Measurements from ENCODE around the gene FAM107A. TPM values are rescaled to one million over a fixed set of nuclear protein-coding genes. Genes with fewer than 3 reads are reported as not detected.

The FAM107A gene
- polyA plus RNA-seq, 1 donor (not counting 4 experiments of a cell fraction or from before 2014, with no cell fraction given) = not detected

DNA sequence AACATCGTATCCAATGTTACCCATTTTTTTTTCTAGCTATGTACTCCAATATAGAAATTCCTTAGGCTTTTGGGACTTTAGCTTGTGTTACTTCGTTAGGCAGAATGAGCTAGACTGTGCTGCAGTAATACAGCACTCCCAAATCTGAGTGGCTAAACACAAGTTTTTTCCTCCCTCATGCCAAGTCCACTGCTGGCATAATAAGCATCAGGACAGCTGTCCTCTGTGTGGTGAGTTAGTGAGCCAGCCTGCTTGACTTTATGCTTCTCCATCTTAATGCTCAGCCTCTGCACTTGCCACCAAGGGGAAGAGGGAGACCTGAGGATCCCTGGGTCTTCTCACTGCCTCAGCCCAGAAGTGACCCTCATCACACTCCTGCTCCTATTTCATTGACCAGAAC lies 22.0 kb downstream of the FAM107A start:
- FAIRE-seq = no peak
- Histone ChIP-seq H3K4me2 (ENCODE audit: control insufficient read depth, extremely low read depth, insufficient read depth, low read depth, low read length) (no peak overlapping the region), H3K9me1 (ENCODE audit: control insufficient read depth, extremely low read depth, insufficient read depth, low read length) (no peaks in the 10 kb centered on the region), H3K9me3 (ENCODE audit: control insufficient read depth, low read depth, low read length) (no peaks in the 10 kb centered on the region), H3K27me3 (ENCODE audit: control insufficient read depth, extremely low read depth, insufficient read depth, low read length) (peaks cover 5% of the 10 kb centered on the region), H3K79me2 (ENCODE audit: control insufficient read depth, insufficient read depth, low read length) (no peaks in the 10 kb centered on the region), H4K20me1 (ENCODE audit: control insufficient read depth, extremely low read depth, insufficient read depth, low read length) (no peaks in the 10 kb centered on the region), H2AFZ (ENCODE audit: control insufficient read depth, low read length) (no peak overlapping the region), H3K4me1 (ENCODE audit: control insufficient read depth, extremely low read depth, insufficient read depth, low read length) (no peaks in the 10 kb centered on the region), H3K4me3 (ENCODE audit: control insufficient read depth in 2 of 3, extremely low read depth in 1 of 3, insufficient read depth in 2 of 3, low read depth in 1 of 3, low read length in 3 of 3) (no peak overlapping the region), H3K36me3 (ENCODE audit: control insufficient read depth in 2 of 2, extremely low read depth in 1 of 2, insufficient read depth in 2 of 2, low read length in 2 of 2) (no peaks in the 10 kb centered on the region), H3K27ac (ENCODE audit: control insufficient read depth, insufficient read depth, low read length) (no peak overlapping the region), H3K9ac (ENCODE audit: control insufficient read depth, extremely low read depth, insufficient read depth, low read length) (no peak overlapping the region)
- DNase-seq (ENCODE audit: low read depth, low spot score) = no peak
- dilution Hi-C loops (cut with MboI; ENCODE audit: extremely low pct_ligation_motif_present, low sequenced_read_pairs) = no loop called here
- no peak for TF ChIP-seq EZH2 (IDR thresholded peaks at IDR 0.05; ENCODE audit: low read length)
- TF ChIP-seq, protein P1, sequence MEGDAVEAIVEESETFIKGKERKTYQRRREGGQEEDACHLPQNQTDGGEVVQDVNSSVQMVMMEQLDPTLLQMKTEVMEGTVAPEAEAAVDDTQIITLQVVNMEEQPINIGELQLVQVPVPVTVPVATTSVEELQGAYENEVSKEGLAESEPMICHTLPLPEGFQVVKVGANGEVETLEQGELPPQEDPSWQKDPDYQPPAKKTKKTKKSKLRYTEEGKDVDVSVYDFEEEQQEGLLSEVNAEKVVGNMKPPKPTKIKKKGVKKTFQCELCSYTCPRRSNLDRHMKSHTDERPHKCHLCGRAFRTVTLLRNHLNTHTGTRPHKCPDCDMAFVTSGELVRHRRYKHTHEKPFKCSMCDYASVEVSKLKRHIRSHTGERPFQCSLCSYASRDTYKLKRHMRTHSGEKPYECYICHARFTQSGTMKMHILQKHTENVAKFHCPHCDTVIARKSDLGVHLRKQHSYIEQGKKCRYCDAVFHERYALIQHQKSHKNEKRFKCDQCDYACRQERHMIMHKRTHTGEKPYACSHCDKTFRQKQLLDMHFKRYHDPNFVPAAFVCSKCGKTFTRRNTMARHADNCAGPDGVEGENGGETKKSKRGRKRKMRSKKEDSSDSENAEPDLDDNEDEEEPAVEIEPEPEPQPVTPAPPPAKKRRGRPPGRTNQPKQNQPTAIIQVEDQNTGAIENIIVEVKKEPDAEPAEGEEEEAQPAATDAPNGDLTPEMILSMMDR (optimal IDR thresholded peaks at IDR 0.05 in 1 of 3, IDR thresholded peaks at IDR 0.05 in 1 of 3, conservative IDR thresholded peaks at IDR 0.05 in 1 of 3; ENCODE audit: extremely low read depth in 1 of 3, insufficient read depth in 2 of 3, low read length in 3 of 3) = no peak

DNA sequence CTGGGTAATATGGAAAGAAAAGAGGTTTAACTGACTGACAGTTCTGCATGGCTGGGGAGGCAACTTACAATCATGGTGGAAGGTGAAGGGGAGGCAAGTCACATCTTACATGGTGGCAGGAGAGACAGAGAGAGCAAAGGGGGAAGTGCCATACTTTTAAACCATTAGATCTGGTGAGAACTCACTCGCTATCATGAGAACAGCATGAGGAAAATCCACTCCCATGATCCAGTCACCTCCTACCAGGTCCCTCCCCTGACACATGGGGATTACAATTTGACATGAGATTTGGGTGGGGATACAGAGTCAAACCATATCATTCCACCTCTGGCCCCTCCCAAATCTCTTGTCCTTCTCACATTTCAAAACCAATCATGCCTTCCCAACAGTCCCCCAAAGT lies 24.2 kb downstream of the FAM107A start:
- dilution Hi-C loops (cut with MboI; ENCODE audit: extremely low pct_ligation_motif_present, low sequenced_read_pairs) = no loop called here
- no peaks in the 10 kb centered on the region for H3K9me3 ChIP-seq (ENCODE audit: control insufficient read depth, low read depth, low read length)
- H3K27ac ChIP-seq (ENCODE audit: control insufficient read depth, insufficient read depth, low read length) = no peak overlapping the region
- H3K9ac ChIP-seq (ENCODE audit: control insufficient read depth, extremely low read depth, insufficient read depth, low read length) = no peak overlapping the region
- no peaks in the 10 kb centered on the region for H3K79me2 ChIP-seq (ENCODE audit: control insufficient read depth, insufficient read depth, low read length)
- no peak overlapping the region for H2AFZ ChIP-seq (ENCODE audit: control insufficient read depth, low read length)
- TF ChIP-seq, protein P1 (optimal IDR thresholded peaks at IDR 0.05 in 1 of 3, IDR thresholded peaks at IDR 0.05 in 1 of 3, conservative IDR thresholded peaks at IDR 0.05 in 1 of 3; ENCODE audit: extremely low read depth in 1 of 3, insufficient read depth in 2 of 3, low read length in 3 of 3) = no peak
- H3K4me2 ChIP-seq (ENCODE audit: control insufficient read depth, extremely low read depth, insufficient read depth, low read depth, low read length) = no peak overlapping the region
- FAIRE-seq (no peak), DNase-seq (ENCODE audit: low read depth, low spot score) (no peak)
- H3K4me3 ChIP-seq (ENCODE audit: control insufficient read depth in 2 of 3, extremely low read depth in 1 of 3, insufficient read depth in 2 of 3, low read depth in 1 of 3, low read length in 3 of 3) = no peak overlapping the region
- no peaks in the 10 kb centered on the region for H3K4me1 ChIP-seq (ENCODE audit: control insufficient read depth, extremely low read depth, insufficient read depth, low read length)
- no peaks in the 10 kb centered on the region for H3K36me3 ChIP-seq (ENCODE audit: control insufficient read depth in 2 of 2, extremely low read depth in 1 of 2, insufficient read depth in 2 of 2, low read length in 2 of 2)
- no peaks in the 10 kb centered on the region for H3K9me1 ChIP-seq (ENCODE audit: control insufficient read depth, extremely low read depth, insufficient read depth, low read length)
- H3K27me3 ChIP-seq (ENCODE audit: control insufficient read depth, extremely low read depth, insufficient read depth, low read length) = peaks cover 5% of the 10 kb centered on the region
- no peaks in the 10 kb centered on the region for H4K20me1 ChIP-seq (ENCODE audit: control insufficient read depth, extremely low read depth, insufficient read depth, low read length)
